HEK293 (cell line): ENCODE data around the gene MSMP.

Experiments
- CTCF ChIA-PET: fragments of 350-600 bp; formaldehyde crosslinking; extraction: SDS; loops from one replicate; lab custom pipeline; 2021; ENCODE audit warnings: antibody characterized with exemption; lab: Yijun Ruan, JAX
- POLR2A ChIA-PET: fragments of 300-600 bp; formaldehyde crosslinking; extraction: SDS; loops from one replicate; lab custom pipeline; 2020; ENCODE audit warnings: antibody characterized with exemption, inconsistent platforms; lab: Yijun Ruan, JAX
- H3K27ac ChIP-seq: fragments of 200-500 bp; sonication (Bioruptor generic); 2 replicates; pipeline ENCODE4 v1.5.1; 2014; ENCODE audit warnings: low read depth, low read length, control low read depth, inconsistent platforms; ENCODE audit errors: extremely low read depth
- H3K36me3 ChIP-seq, 2 experiments: fragments of 200-500 bp in 1 of 2; sonication (Bioruptor generic) in 1 of 2; 1 replicate in 1 of 2; 2 replicates in 1 of 2; pipeline ENCODE4 v1.5.1; 2014 to 2017; ENCODE audit warnings: inconsistent platforms in 2 of 2, low read length in 2 of 2; ENCODE audit not compliant: control insufficient read depth in 2 of 2, insufficient read depth in 1 of 2
- H3K4me1 ChIP-seq: fragments of 200-500 bp; sonication (Bioruptor generic); 2 replicates; pipeline ENCODE4 v1.5.1; 2014; ENCODE audit warnings: mild to moderate bottlenecking, low read length, inconsistent platforms; ENCODE audit not compliant: control insufficient read depth, insufficient read depth
- H3K4me3 ChIP-seq: 2 replicates; pipeline ENCODE4 v1.5.1; 2011; ENCODE audit warnings: low read depth, mild to moderate bottlenecking, control low read depth, low read length, moderate library complexity
- H3K9me3 ChIP-seq: fragments of 200-500 bp; sonication (Bioruptor generic); 2 replicates; pipeline ENCODE4 v1.5.1; 2014; ENCODE audit warnings: low read depth, low read length, inconsistent platforms; ENCODE audit not compliant: control insufficient read depth, insufficient read depth
- AEBP2 ChIP-seq: fragments of 450-650 bp; formaldehyde crosslinking; IDR thresholded peaks from 2 replicates; pipeline ENCODE4 v1.5.1; 2016; ENCODE audit warnings: missing biosample characterization, missing genetic modification characterization, borderline replicate concordance
- SP3 ChIP-seq: fragments of 450-650 bp; formaldehyde crosslinking; IDR thresholded peaks from 2 replicates; pipeline ENCODE4 v1.5.1; 2016; ENCODE audit warnings: missing biosample characterization, missing genetic modification characterization
- TSHZ1 ChIP-seq: fragments of 450-650 bp; formaldehyde crosslinking; IDR thresholded peaks from 2 replicates; pipeline ENCODE4 v1.5.1; 2016; ENCODE audit warnings: missing biosample characterization, missing genetic modification characterization, borderline replicate concordance
- ZBTB10 ChIP-seq: fragments of 450-650 bp; formaldehyde crosslinking; IDR thresholded peaks from 2 replicates; pipeline ENCODE4 v1.5.1; 2016; ENCODE audit warnings: missing biosample characterization, missing genetic modification characterization
- ZFHX2 ChIP-seq: fragments of 450-650 bp; formaldehyde crosslinking; conservative IDR thresholded peaks from 2 replicates; pipeline ENCODE4 v1.5.1; 2016; ENCODE audit warnings: missing biosample characterization, missing genetic modification characterization
- ZNF10 ChIP-seq: fragments of 450-650 bp; formaldehyde crosslinking; IDR thresholded peaks from 2 replicates; pipeline ENCODE4 v1.5.1; 2017; ENCODE audit warnings: missing biosample characterization, missing genetic modification characterization
- ZNF138 ChIP-seq: fragments of 450-650 bp; formaldehyde crosslinking; IDR thresholded peaks from 2 replicates; pipeline ENCODE4 v1.5.1; 2016; ENCODE audit warnings: missing biosample characterization, missing genetic modification characterization, borderline replicate concordance
- ZNF175 ChIP-seq: fragments of 450-650 bp; formaldehyde crosslinking; IDR thresholded peaks from 2 replicates; pipeline ENCODE4 v1.5.1; 2016; ENCODE audit warnings: missing biosample characterization, missing genetic modification characterization
- ZNF23 ChIP-seq: fragments of 450-650 bp; formaldehyde crosslinking; IDR thresholded peaks from 2 replicates; pipeline ENCODE4 v1.5.1; 2016; ENCODE audit warnings: missing biosample characterization, missing genetic modification characterization, borderline replicate concordance
- ZNF26 ChIP-seq: fragments of 450-650 bp; formaldehyde crosslinking; IDR thresholded peaks from 2 replicates; pipeline ENCODE4 v1.5.1; 2016; ENCODE audit warnings: missing biosample characterization, missing genetic modification characterization
- ZNF274 ChIP-seq, 2 experiments: fragments of 200-500 bp in 1 of 2; fragments of 450-650 bp in 1 of 2; sonication (Bioruptor generic) in 1 of 2; formaldehyde crosslinking in 1 of 2; IDR thresholded peaks; 2 replicates each; pipeline versions ENCODE4 v1.5.1 to v1.6.1; 2014 to 2016; ENCODE audit warnings: borderline replicate concordance in 1 of 2, inconsistent platforms in 1 of 2, low read length in 1 of 2, missing biosample characterization in 1 of 2, missing genetic modification characterization in 1 of 2
- ZNF335 ChIP-seq: fragments of 450-650 bp; formaldehyde crosslinking; conservative IDR thresholded peaks from 2 replicates; pipeline ENCODE4 v1.5.1; 2016; ENCODE audit warnings: missing biosample characterization, missing genetic modification characterization
- ZNF362 ChIP-seq: fragments of 450-650 bp; formaldehyde crosslinking; IDR thresholded peaks from 2 replicates; pipeline ENCODE4 v1.5.1; 2016; ENCODE audit warnings: missing biosample characterization, missing genetic modification characterization
- ZNF544 ChIP-seq: fragments of 450-650 bp; formaldehyde crosslinking; IDR thresholded peaks from 2 replicates; pipeline ENCODE4 v1.5.0; 2017; ENCODE audit warnings: missing biosample characterization, missing genetic modification characterization
- ZNF561 ChIP-seq: fragments of 450-650 bp; IDR thresholded peaks from 2 replicates; pipeline ENCODE4 v1.5.1; 2018; ENCODE audit warnings: missing biosample characterization, missing genetic modification characterization, borderline replicate concordance
- ZNF704 ChIP-seq: fragments of 450-650 bp; formaldehyde crosslinking; IDR thresholded peaks from 2 replicates; pipeline ENCODE4 v1.5.1; 2016; ENCODE audit warnings: missing biosample characterization, missing genetic modification characterization

Gene MSMP

GRCh38 chr9:35723908-35724307 lies 30.2 kb downstream of the MSMP start:
- TF ChIP-seq ZNF362 (no peak), ZNF704 (no peak), ZNF561 (tag by site-specific recombination) (no peak), ZNF23 (tag by site-specific recombination) (no peak), TSHZ1 (tag by site-specific recombination) (no peak), AEBP2 (tag by site-specific recombination) (no peak), ZNF138 (tag by site-specific recombination) (no peak), ZNF274 (IDR thresholded peaks at IDR 0.05; ENCODE audit: low read length) (no peak), ZNF274 (tag by site-specific recombination; IDR thresholded peaks at IDR 0.05; ENCODE audit: borderline replicate concordance) (no peak), SP3 (tag by site-specific recombination) (no peak), ZNF10 (tag by site-specific recombination) (no peak), ZNF335 (tag by site-specific recombination) (no peak), ZNF544 (tag by site-specific recombination) (no peak), ZBTB10 (tag by site-specific recombination) (no peak), ZNF26 (no peak), ZFHX2 (tag by site-specific recombination) (no peak), ZNF175 (tag by site-specific recombination) (no peak)
- TF ChIP-seq, all 188 proteins: peak for 0
- peaks cover 14 to 95% of the 10 kb centered on the region in 2 experiments for H3K36me3 ChIP-seq
- 0 out of 2 replicates have a peak, but pooled peaks cover 1% of the 10 kb centered on the region for H3K4me1 ChIP-seq
- no peak overlapping the region for H3K4me3 ChIP-seq
- no peaks in the 10 kb centered on the region for H3K9me3 ChIP-seq
- CTCF ChIA-PET, result interaction anchor here (1.0 to 1.9 kb wide), 2 partner anchors 11 to 27 kb away, joined by 3 to 13 read pairs; no protein-coding TSS in a partner anchor
- H3K27ac ChIP-seq, result no peak overlapping the region
- POLR2A ChIA-PET, result interaction anchor here (0.6 kb wide), 1 partner anchor 429 kb away, joined by 4 read pairs; no protein-coding TSS in a partner anchor
